ENCODE results near the gene PTPRCAP.

Gene PTPRCAP

DNA sequence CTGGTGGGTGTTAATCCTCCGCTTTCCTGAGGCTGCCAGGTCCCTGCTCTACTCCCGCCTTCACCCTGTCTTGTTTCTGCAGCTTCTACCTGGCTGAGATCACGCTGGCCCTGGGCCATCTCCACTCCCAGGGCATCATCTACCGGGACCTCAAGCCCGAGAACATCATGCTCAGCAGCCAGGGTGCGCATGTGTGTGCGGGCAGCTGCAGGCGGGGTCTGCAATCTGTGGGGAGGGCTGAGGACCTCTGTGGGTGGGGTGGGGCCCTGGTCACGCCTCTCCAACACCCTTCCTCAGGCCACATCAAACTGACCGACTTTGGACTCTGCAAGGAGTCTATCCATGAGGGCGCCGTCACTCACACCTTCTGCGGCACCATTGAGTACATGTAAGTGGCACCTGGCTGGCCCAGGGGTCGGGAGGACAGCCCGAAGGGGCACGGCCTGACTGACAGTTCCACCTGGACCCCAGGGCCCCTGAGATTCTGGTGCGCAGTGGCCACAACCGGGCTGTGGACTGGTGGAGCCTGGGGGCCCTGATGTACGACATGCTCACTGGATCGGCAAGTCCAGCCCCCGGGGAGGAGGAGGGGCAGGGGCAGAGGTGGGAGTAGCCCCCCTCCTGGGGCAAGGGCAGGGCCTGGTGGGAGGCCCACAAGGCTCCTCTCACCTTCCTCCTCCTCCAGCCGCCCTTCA, 4.7 kb downstream of the PTPRCAP start:
- H3K4me3 ChIP-seq: no peak overlapping the region
- H3K27ac ChIP-seq: peak overlapping the region in 3 of 21 experiments; percentile 4 to 97 (median 39)

DNA sequence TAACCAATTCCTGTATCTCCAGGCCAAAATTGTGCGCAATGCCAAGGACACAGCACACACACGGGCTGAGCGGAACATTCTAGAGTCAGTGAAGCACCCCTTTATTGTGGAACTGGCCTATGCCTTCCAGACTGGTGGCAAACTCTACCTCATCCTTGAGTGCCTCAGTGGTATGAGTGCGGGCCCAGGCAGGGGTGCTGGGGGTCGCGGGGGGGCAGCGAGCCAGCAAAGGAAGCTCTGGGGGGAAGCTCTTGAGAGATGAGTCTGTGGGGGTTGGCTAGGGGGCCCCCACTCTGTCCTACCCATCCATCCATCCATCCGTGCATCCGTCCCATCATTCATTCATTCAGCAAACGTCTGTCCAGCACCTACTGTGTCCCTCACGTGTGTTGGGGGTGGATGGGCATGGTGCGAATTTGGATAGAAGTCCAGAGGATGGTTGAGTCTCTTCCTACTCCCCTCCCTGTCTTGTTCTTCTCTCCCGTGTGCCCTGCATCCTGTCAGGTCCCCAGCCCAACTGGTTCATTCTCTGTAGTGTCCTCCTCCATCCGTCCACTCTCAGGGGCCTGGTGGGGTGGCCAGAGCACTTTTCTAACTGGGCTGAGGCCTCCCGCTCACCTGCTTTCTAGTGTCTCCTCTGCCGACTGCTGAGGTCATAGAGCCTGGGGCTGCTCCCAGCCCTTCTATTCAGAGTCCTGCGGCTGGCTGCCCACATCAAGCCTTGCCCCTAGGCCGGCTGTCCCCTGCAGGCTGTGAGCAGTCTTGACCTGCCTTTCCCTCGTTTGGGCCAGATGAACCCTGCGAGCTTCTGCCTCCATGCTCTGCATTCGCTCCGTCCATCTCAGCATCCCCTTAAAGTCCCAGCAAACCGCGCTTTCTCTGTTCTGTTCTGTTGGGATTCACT, 5.9 kb downstream of the PTPRCAP start:
- Histone ChIP-seq H3K4me3 (no peak overlapping the region), H3K27ac (peak overlapping the region in 1 of 21 experiments; percentile 36)

DNA sequence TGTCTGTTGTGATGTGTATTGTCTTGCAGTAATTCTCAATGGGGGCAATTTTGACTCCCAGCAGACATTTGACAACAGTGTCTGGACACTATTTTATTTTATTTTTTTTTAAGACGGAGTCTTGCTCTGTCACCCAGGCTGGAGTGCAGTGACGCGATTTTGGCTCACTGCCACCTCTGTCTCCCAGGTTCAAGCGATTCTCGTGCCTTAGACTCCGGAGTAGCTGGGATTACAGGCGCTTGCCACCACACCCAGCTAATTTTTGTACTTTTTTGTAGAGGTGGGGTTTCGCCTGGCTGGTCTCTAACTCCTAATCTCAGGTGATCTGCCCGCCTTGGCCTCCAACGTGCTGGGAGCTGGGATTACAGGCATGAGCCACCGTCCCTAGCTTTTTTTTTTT, 7.8 kb downstream of the PTPRCAP start:
- peak overlapping the region in 2 of 7 experiments; percentile 79 to 85 for H3K4me3 ChIP-seq
- H3K27ac ChIP-seq: peak overlapping the region in 13 of 21 experiments; percentile 9 to 97 (median 69)

DNA sequence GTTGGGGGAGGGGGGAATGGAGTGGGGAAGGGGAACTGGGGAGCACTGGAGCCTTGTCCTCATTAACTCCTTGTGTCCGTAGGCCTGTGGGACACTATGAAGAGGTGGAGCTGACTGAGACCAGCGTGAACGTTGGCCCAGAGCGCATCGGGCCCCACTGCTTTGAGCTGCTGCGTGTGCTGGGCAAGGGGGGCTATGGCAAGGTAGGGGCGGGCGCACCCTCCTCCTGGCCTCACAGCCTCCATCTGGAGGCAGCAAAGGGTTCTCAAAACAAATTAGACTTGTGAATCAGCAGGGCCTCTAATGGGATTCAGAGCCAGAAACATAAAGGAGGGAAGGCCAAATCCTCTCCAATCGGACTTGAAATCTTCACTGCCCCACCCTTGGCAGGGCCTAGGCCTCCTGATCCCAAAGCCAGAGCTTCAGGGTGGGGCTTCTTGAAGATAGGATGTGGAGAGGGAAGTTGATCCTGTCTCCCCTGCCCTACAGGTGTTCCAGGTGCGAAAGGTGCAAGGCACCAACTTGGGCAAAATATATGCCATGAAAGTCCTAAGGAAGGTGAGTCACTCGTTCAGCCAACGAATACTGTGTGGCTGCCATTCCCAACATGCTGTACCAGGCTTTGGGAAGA, 8.3 kb downstream of the PTPRCAP start:
- peak overlapping the region; percentile 41 to 99 (median 93) for H3K27ac ChIP-seq

DNA sequence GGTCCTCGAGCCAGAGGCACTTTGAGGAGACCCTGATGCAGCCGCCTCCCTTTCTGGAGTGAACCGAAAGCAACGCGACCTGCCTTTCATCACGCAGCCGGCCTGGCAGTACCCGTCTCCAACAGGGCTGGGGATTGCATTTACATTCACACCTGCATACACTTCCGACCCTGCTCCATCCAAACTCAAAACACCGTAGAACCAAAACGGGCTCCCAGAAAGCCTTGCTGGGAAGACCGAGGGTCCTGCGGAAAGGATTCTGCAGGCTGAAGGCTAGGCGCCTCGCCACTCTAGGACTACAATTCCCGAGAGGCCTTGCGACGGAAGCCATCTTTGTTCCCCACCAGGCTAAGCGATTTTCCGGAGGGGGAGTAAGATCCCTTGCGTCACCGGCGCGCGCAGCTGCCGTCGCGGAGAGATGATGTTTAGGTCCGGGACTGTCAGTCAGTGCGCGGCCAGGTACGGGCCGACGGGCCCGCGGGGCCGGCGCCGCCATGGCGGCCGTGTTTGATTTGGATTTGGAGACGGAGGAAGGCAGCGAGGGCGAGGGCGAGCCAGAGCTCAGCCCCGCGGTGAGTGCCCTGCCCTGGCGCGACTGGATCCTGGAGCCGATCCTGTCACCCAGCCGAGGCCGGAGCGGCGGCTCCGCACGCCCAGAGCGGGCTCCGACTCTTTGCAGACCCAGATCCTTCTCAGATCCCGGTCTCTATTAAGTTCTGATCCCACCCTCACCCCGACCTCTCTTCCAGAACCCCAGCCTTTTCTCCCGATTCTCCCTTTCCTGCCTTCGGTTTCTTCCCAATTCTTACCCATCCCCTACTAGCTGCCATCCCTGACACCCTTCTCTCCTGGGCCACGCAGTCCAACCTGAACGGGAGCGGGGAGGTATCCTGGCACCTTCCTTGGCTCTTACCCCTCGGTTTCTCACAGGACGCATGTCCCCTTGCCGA, 9.2 kb downstream of the PTPRCAP start, which contains the start of gene RPS6KB2:
RPS6KB2 (plus strand) TSS at position 443 of the 950 bp plus-strand sequence; CDS start at position 495, 52 bp downstream.
- Histone ChIP-seq H3K27ac (peak within 1 kb of the TSS; percentile 41 to 99 (median 93)), H3K4me3 (peak within 1 kb of the TSS; percentile 79 to 93 (median 85))

More for the DNA sequence above, 8.3 kb downstream of the PTPRCAP start:
- H3K4me3 ChIP-seq: peak overlapping the region; percentile 79 to 93 (median 85)

- Histone ChIP-seq H3K27ac (peak overlapping the region; percentile 31 to 99 (median 93)), H3K4me3 (peak overlapping the region in 6 of 7 experiments; percentile 79 to 93 (median 84))
Measured at GRCh38 chr11:67427364-67427859, 10.1 kb downstream of the PTPRCAP start.

DNA sequence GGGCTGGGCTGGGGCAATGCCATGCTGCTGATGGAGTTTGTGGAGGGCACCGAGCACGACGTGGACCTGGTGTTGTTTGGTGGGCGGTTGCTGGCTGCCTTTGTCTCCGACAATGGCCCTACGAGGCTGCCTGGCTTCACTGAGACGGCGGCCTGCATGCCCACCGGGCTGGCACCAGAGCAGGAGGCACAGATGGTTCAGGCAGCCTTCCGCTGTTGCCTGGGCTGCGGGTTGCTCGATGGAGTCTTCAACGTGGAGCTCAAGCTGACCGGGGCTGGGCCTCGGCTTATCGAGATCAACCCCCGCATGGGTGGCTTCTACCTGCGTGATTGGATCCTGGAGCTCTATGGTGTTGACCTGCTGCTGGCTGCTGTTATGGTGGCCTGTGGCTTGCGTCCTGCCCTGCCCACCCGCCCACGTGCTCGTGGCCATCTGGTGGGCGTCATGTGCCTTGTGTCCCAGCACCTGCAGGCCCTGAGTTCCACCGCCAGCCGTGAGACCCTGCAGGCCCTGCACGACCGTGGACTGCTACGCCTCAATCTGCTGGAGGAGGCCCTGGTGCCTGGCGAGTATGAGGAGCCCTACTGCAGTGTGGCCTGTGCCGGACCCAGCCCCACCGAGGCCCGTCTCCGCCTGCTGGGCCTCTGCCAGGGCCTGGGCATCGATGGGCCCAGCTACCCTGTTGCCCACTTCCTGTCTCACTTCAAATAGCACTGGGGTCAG, 13.4 kb downstream of the PTPRCAP start:
- Histone ChIP-seq H3K4me3 (no peak overlapping the region), H3K27ac (no peak overlapping the region)

DNA sequence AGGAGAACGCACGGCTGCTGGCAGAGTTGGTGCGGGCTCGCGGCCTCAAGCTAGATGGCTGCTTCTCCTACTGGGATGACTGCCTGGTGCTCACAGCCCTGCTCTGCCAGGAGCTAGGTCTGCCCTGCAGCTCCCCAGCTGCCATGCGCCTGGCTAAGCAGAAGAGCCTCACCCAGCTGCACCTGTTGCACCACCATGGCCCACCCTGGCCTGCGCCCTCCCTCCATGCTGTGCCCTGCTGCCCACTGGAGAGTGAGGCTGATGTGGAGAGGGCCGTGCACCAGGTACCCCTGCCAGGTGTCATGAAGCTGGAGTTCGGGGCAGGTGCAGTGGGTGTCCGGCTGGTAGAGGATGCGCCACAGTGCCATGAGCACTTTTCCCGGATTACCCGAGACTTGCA, 14.0 kb downstream of the PTPRCAP start:
- Histone ChIP-seq H3K4me3 (no peak overlapping the region), H3K27ac (no peak overlapping the region)

- H3K27ac ChIP-seq: peak overlapping the region in 1 of 21 experiments; percentile 8
- H3K4me3 ChIP-seq: no peak overlapping the region
Measured at GRCh38 chr11:67422891-67423290, 14.6 kb downstream of the PTPRCAP start.

- peak overlapping the region in 6 of 7 experiments; percentile 47 to 76 (median 64) for H3K4me3 ChIP-seq
- H3K27ac ChIP-seq: peak overlapping the region in 15 of 21 experiments; percentile 32 to 95 (median 80)
Measured at GRCh38 chr11:67421430-67422031, 16.0 kb downstream of the PTPRCAP start.

DNA sequence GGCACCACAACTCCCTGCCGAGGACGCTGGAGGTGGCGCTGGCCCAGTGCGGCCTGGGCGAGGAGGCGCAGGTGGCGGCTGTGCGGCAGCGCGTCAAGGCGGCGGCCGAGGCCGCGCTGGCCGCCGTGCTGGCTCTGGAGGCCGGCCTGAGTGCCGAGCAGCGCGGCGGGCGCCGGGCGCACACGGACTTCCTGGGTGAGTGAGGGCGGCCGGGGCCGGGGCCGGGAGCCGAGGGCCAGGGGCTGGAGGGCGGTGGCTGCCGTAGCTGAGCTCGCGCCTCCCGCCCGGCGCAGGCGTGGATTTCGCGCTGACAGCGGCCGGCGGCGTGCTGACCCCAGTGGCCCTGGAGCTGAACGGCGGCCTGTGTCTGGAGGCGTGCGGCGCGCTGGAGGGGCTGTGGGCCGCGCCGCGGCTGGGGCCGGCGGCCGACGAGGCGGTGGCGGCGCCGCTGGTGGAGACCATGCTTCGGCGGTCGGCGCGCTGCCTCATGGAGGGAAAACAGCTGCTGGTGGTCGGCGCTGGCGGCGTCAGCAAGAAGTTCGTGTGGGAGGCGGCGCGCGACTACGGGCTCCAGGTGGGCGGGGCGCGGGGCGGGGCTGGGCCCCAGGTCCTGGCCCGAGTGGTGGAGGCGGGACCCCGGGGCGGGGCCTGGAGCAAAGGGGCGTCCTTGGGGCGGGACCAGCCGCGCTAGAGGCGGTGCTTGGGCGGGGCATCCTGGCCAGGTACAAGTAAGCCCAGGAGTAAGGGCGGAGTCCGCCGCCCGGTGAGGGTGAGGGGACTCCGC, 16.6 kb downstream of the PTPRCAP start:
- Histone ChIP-seq H3K4me3 (peak overlapping the region; percentile 47 to 76 (median 62)), H3K27ac (peak overlapping the region; percentile 65 to 95 (median 85))

DNA sequence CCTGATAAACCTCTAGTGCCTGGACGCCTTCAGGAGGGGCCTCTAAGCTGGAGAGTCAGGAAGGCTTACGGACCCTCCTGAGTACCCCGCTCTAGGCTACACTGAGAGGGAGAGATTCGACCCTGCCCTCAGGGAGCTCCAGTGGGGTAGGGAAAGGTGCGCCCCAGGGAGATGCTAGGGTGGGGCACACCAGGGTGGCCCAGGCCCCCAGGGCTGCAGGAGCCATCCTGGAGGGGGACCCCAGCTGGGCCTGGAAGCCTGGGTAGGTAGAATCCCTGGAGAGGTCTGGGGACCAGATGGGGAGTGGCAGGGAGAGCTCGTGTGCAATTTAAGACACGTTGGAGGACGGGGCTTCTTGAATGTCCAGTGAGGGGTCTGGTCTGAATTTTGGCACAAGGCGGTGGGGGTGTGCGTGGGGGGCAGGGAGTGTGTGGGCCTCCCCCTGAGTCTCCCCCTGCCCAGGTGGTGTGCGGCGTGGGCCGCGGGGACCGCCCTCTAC, 17.3 kb downstream of the PTPRCAP start:
- Histone ChIP-seq H3K27ac (peak overlapping the region in 19 of 21 experiments; percentile 65 to 95 (median 86)), H3K4me3 (peak overlapping the region; percentile 47 to 76 (median 62))

GRCh38 chr11:67419325-67420049, 18.0 kb downstream of the PTPRCAP start:
- H3K27ac ChIP-seq: peak overlapping the region in 12 of 21 experiments; percentile 16 to 95 (median 66)
- H3K4me3 ChIP-seq: no peak overlapping the region

DNA sequence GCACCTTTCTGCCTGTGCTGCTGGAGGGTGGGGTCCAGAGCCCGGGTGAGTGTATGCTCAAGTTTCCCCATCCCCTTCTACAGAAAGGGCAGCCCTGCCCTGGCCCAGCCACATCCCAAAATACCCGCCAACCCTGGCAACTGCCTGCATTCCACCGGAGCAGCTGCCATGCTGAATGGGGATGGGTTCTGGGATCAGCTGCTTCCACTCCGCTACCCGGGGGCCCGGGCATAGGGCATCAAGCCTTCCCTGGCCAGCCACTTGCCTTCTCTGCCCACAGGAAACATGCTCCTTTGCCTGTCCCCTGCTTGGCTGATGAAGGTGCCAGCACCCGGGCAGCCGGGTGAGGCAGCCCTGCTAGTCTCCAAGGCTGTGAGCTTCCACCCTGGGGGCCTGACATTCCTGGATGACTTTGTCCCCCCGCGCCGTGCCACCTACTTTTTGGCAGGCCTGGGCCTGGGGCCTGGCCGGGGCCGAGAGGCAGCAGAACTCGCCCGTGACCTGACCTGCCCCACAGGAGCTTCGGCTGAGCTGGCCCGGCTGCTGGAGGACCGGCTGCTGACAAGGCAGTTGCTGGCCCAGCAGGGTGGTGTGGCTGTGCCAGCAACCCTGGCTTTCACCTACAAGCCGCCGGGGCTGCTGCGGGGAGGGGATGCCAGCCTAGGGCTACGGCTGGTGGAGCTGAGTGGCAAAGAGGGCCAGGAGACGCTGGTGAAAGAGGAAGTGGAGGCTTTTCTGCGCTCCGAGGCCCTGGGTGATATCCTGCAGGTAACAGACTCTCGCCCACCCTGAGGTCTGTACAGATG, 18.8 kb downstream of the PTPRCAP start:
- Histone ChIP-seq H3K4me3 (no peak overlapping the region), H3K27ac (peak overlapping the region in 15 of 21 experiments; percentile 15 to 95 (median 28))

- Histone ChIP-seq H3K27ac (peak overlapping the region in 16 of 21 experiments; percentile 24 to 95 (median 46)), H3K4me3 (no peak overlapping the region)
Measured at GRCh38 chr11:67417425-67417824, 20.1 kb downstream of the PTPRCAP start.

Data from skin epidermis (tissue), 12 donors.